K562 (cell line): ENCODE results near the gene MPND. TPM values are rescaled to one million over a fixed set of nuclear protein-coding genes. Genes with fewer than 3 reads are reported as not detected.

ENCODE experiments used
- BRD9 ChIP-seq: fragments of 450-650 bp; IDR thresholded peaks from 2 replicates; pipeline ENCODE4 v1.6.1; 2018; ENCODE audit warnings: low read depth; ENCODE audit not compliant: partially characterized antibody
- DPF2 ChIP-seq: fragments of 450-650 bp; IDR thresholded peaks from 2 replicates; pipeline ENCODE4 v1.6.1; 2016
- E2F1 ChIP-seq: sonication (generic); formaldehyde crosslinking; IDR thresholded peaks from 2 replicates; pipeline ENCODE4 v1.8.1; 2023; ENCODE audit warnings: mild to moderate bottlenecking, missing genetic modification reagents, moderate library complexity
- ELF1 ChIP-seq: fragments of 200-800 bp; sonication (Bioruptor generic); IDR thresholded peaks from 2 replicates; pipeline ENCODE4 v1.6.1; 2016; ENCODE audit warnings: missing genetic modification characterization, missing compliant biosample characterization
- EP300 ChIP-seq: IDR thresholded peaks from 2 replicates; pipeline ENCODE4 v1.6.1; 2012; ENCODE audit warnings: low read length, improper control_type of control experiment
- FOXK2 ChIP-seq, 2 experiments: fragments of 450-650 bp; IDR thresholded peaks in 1 of 2; conservative IDR thresholded peaks in 1 of 2; 2 replicates each; pipeline ENCODE4 v1.6.1; 2016; ENCODE audit warnings: low read depth in 2 of 2, mild to moderate bottlenecking in 1 of 2
- GATA2 ChIP-seq: sonication (generic); formaldehyde crosslinking; IDR thresholded peaks from 2 replicates; pipeline ENCODE4 v1.4.0; 2020; ENCODE audit warnings: mild to moderate bottlenecking, missing genetic modification reagents
- HMG20A ChIP-seq: fragments of 450-650 bp; formaldehyde crosslinking; conservative IDR thresholded peaks from 2 replicates; pipeline ENCODE4 v1.4.0; 2020; ENCODE audit warnings: mild to moderate bottlenecking, mixed read lengths
- HNRNPK ChIP-seq: fragments of 200-400 bp; formaldehyde crosslinking; IDR thresholded peaks from one replicate; pipeline ENCODE4 v1.6.1; 2018; ENCODE audit warnings: mild to moderate bottlenecking, low read depth, low read length; ENCODE audit not compliant: poor library complexity, severe bottlenecking
- KAT2B ChIP-seq: IDR thresholded peaks from one replicate; pipeline ENCODE4 v1.6.1; 2012; ENCODE audit warnings: low read depth, mild to moderate bottlenecking, control low read depth, inconsistent platforms, low read length, moderate library complexity
- KLF13 ChIP-seq: fragments of 450-650 bp; IDR thresholded peaks from 2 replicates; pipeline ENCODE4 v1.6.1; 2016; ENCODE audit warnings: missing genetic modification characterization, low read depth, mild to moderate bottlenecking, missing compliant biosample characterization, moderate library complexity, borderline replicate concordance
- NR1H2 ChIP-seq: sonication (generic); formaldehyde crosslinking; IDR thresholded peaks from 2 replicates; pipeline ENCODE4 v1.4.0; 2020; ENCODE audit warnings: mild to moderate bottlenecking, missing genetic modification reagents
- NR2C1 ChIP-seq, 2 experiments: fragments of 450-650 bp; IDR thresholded peaks; 2 replicates each; pipeline ENCODE4 v1.6.1; 2017; ENCODE audit warnings: mild to moderate bottlenecking in 2 of 2, antibody characterized with exemption in 1 of 2, inconsistent platforms in 1 of 2, missing compliant biosample characterization in 1 of 2, missing genetic modification characterization in 1 of 2
- POLR2AphosphoS5 ChIP-seq: IDR thresholded peaks from 2 replicates; pipeline ENCODE4 v1.6.1; 2011; ENCODE audit warnings: mild to moderate bottlenecking, low read depth, low read length, moderate library complexity; ENCODE audit not compliant: control insufficient read depth, insufficient read depth
- POLR2B ChIP-seq: fragments of 450-650 bp; IDR thresholded peaks from 2 replicates; pipeline ENCODE4 v1.6.1; 2018; ENCODE audit warnings: low read depth; ENCODE audit not compliant: partially characterized antibody
- RFX7 ChIP-seq: fragments of 250-450 bp; sonication (Bioruptor Pico); IDR thresholded peaks from 2 replicates; pipeline ENCODE4 v1.5.1; 2021; ENCODE audit warnings: mild to moderate bottlenecking
- SAFB2 ChIP-seq: fragments of 200-400 bp; formaldehyde crosslinking; IDR thresholded peaks from 2 replicates; pipeline ENCODE4 v1.6.1; 2018; ENCODE audit warnings: borderline replicate concordance, low read length, low read depth, moderate library complexity; ENCODE audit not compliant: severe bottlenecking
- SETDB1 ChIP-seq: IDR thresholded peaks from one replicate; pipeline ENCODE4 v1.6.1; 2012; ENCODE audit warnings: low read length, control low read depth, inconsistent platforms
- SMARCE1 ChIP-seq: fragments of 450-650 bp; IDR thresholded peaks from 2 replicates; pipeline ENCODE4 v1.7.1; 2016; ENCODE audit warnings: mild to moderate bottlenecking
- SPI1 ChIP-seq: IDR thresholded peaks from 2 replicates; pipeline ENCODE4 v1.6.1; 2011; ENCODE audit warnings: low read depth, low read length, control low read depth, borderline replicate concordance
- TFAP4 ChIP-seq: sonication (generic); formaldehyde crosslinking; IDR thresholded peaks from 2 replicates; pipeline ENCODE4 v1.8.0; 2022; ENCODE audit warnings: missing genetic modification reagents, mild to moderate bottlenecking, moderate library complexity, borderline replicate concordance
- polyA plus RNA-seq, 8 experiments: library from polyadenylated mRNA; depleted of rRNA in 4 of 8; stranded (reverse) in 5 of 8; unstranded in 3 of 8; fragments of >200 nt; fragmentation: Nextera tagmentation in 2 of 8; fragmentation: Illumina TruSeq in 1 of 8; extraction: Ambion mirVana in 2 of 8; extraction: Trizol in 1 of 8; gene quantifications; 2 replicates each; pipeline versions ENCODE4 v1.2.1 to v1.2.3, GENCODE V29; 2011 to 2014; ENCODE audit warnings: inconsistent platforms in 1 of 8, missing spikeins in 1 of 8
- total RNA-seq, 7 experiments: library from RNA; depleted of rRNA in 6 of 7; stranded (reverse); fragments of >200 nt in 6 of 7; fragmentation: Illumina TruSeq in 2 of 7; extraction: Trizol in 2 of 7; gene quantifications; 2 replicates each; pipeline versions ENCODE4 v1.2.1 to v1.2.3, GENCODE V29; 2011 to 2021; ENCODE audit warnings: low replicate concordance in 1 of 7
- TF ChIP-seq, protein P1 (sequence below): fragments of 450-650 bp; IDR thresholded peaks from 2 replicates; pipeline ENCODE4 v1.7.0; 2016; ENCODE audit warnings: borderline replicate concordance

The MPND gene
- total and polyA plus RNA-seq, 9 of the 15 experiments (the other 6 are each of a cell fraction or from before 2014, with no cell fraction given), result 0.25 to 14.0 (median 3.9) TPM

- 0 out of 4 replicates have a peak, but pooled peaks of 1 of the 2 experiments have one; percentile 22 for TF ChIP-seq FOXK2 (conservative IDR thresholded peaks at IDR 0.05 in 1 of 2, IDR thresholded peaks at IDR 0.05 in 1 of 2; ENCODE audit: low read depth in 2 of 2)
- peak; percentile 46 for TF ChIP-seq BRD9
- TF ChIP-seq DPF2, result no peak
- TF ChIP-seq SMARCE1, result no peak
- no peak for TF ChIP-seq HMG20A
- TF ChIP-seq, protein P1, sequence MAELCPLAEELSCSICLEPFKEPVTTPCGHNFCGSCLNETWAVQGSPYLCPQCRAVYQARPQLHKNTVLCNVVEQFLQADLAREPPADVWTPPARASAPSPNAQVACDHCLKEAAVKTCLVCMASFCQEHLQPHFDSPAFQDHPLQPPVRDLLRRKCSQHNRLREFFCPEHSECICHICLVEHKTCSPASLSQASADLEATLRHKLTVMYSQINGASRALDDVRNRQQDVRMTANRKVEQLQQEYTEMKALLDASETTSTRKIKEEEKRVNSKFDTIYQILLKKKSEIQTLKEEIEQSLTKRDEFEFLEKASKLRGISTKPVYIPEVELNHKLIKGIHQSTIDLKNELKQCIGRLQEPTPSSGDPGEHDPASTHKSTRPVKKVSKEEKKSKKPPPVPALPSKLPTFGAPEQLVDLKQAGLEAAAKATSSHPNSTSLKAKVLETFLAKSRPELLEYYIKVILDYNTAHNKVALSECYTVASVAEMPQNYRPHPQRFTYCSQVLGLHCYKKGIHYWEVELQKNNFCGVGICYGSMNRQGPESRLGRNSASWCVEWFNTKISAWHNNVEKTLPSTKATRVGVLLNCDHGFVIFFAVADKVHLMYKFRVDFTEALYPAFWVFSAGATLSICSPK, result no peak
- no peak for TF ChIP-seq POLR2B
- TF ChIP-seq SETDB1, result no peak
- TF ChIP-seq KAT2B, result no peak
- peak; percentile 34; the same call in 1 of the 2 replicates for TF ChIP-seq POLR2AphosphoS5
- no peak for TF ChIP-seq E2F1 (CRISPR knock-in tag)
- no peak for TF ChIP-seq HNRNPK
- TF ChIP-seq SAFB2, result no peak
- TF ChIP-seq GATA2 (CRISPR knock-in tag), result no peak
- TF ChIP-seq NR2C1 (IDR thresholded peaks at IDR 0.05), result peak; percentile 56; the same call in 1 of the 2 replicates
- 0 out of 2 replicates have a peak, but pooled peaks have one; percentile 34 for TF ChIP-seq NR2C1 (tag; IDR thresholded peaks at IDR 0.05)
- peak; percentile 76; the same call in 1 of the 2 replicates for TF ChIP-seq TFAP4 (CRISPR knock-in tag)
- no peak for TF ChIP-seq KLF13 (tag)
- peak; percentile 87 for TF ChIP-seq ELF1 (tag)
- no peak for TF ChIP-seq RFX7 (CRISPR knock-in tag)
- TF ChIP-seq NR1H2 (CRISPR knock-in tag), result no peak
- no peak for TF ChIP-seq SPI1
- TF ChIP-seq EP300, result peak; percentile 62
Observed at GRCh38 chr19:4400135-4400936, 57.0 kb downstream of the MPND start, which contains the start of gene SH3GL1 (continued).
